A549 (cell line): ENCODE results near the gene ITGA5. TPM values are rescaled to one million over a fixed set of nuclear protein-coding genes. Genes with fewer than 3 reads are reported as not detected.

Experiments used
- ATAC-seq, 2 experiments: fragments of 200-7000 bp in 1 of 2; fragments of >200 bp in 1 of 2; cut with Nextera tagmentation in 1 of 2; cut with Tn5 transposase in 1 of 2; 3 replicates each; pipeline versions ENCODE4 v1.8.0 to v1.9.1; 2018 to 2020; ENCODE audit warnings: mild to moderate bottlenecking in 1 of 2, moderate library complexity in 1 of 2
- CTCF ChIA-PET: fragments of 300-600 bp; sonication (Branson Sonifier 250); formaldehyde crosslinking; extraction: SDS; loops from one replicate; lab custom pipeline; 2021; ENCODE audit warnings: antibody characterized with exemption, inconsistent platforms; lab: Yijun Ruan, JAX
- POLR2A ChIA-PET: fragments of 350-600 bp; formaldehyde crosslinking; extraction: SDS; loops from one replicate; lab custom pipeline; 2021; ENCODE audit warnings: antibody characterized with exemption, inconsistent platforms; lab: Yijun Ruan, JAX
- DNase-seq, 2 experiments: peaks; one replicate each; pipeline versions ENCODE4 v3.0.0 to v3.0.0-alpha.2; 2011 to 2016; ENCODE audit warnings: low read depth in 1 of 2, low spot score in 1 of 2
- FAIRE-seq: peaks from 2 replicates; lab custom pipeline; 2011; peaks lifted over from hg19 to GRCh38; lab: Jason Lieb, UNC
- H3K27ac ChIP-seq, 2 experiments: fragments of >200 bp; sonication (Bioruptor Twin); formaldehyde crosslinking; 3 replicates each; pipeline ENCODE4 v1.5.1; 2016 to 2017
- H3K4me1 ChIP-seq: fragments of >200 bp; sonication (Bioruptor Twin); formaldehyde crosslinking; 3 replicates; pipeline ENCODE4 v1.6.1; 2016
- H3K4me2 ChIP-seq: fragments of >200 bp; sonication (Bioruptor Twin); formaldehyde crosslinking; 3 replicates; pipeline ENCODE4 v1.6.1; 2016
- H3K4me3 ChIP-seq: fragments of >200 bp; sonication (Bioruptor Twin); formaldehyde crosslinking; 3 replicates; pipeline ENCODE4 v1.5.1; 2016
- H3K9me3 ChIP-seq: fragments of >200 bp; sonication (Bioruptor Twin); formaldehyde crosslinking; 3 replicates; pipeline ENCODE4 v1.6.1; 2016
- BCL3 ChIP-seq: fragments of >200 bp; sonication (Bioruptor Twin); formaldehyde crosslinking; IDR thresholded peaks from 3 replicates; pipeline ENCODE4 v1.6.1; 2016
- CHD2 ChIP-seq: fragments of 150-350 bp; IDR thresholded peaks from 2 replicates; pipeline ENCODE4 v1.6.1; 2014; ENCODE audit warnings: low read length; ENCODE audit not compliant: partially characterized antibody
- EHF ChIP-seq: fragments of 250-450 bp; sonication (Bioruptor Pico); IDR thresholded peaks from 2 replicates; pipeline ENCODE4 v1.5.0; 2020; ENCODE audit warnings: mild to moderate bottlenecking
- ELK1 ChIP-seq: fragments of 150-350 bp; IDR thresholded peaks from 2 replicates; pipeline ENCODE4 v1.6.1; 2014; ENCODE audit warnings: low read depth, mild to moderate bottlenecking, low read length
- FOSL2 ChIP-seq, 2 experiments: fragments of 450-650 bp in 1 of 2; fragments of >200 bp in 1 of 2; sonication (Bioruptor Twin) in 1 of 2; formaldehyde crosslinking; IDR thresholded peaks; 2 replicates each; pipeline versions ENCODE4 v1.5.0 to v1.6.1; 2016 to 2020; ENCODE audit warnings: mild to moderate bottlenecking in 1 of 2, moderate library complexity in 1 of 2
- GATA3 ChIP-seq: IDR thresholded peaks from 2 replicates; pipeline ENCODE4 v1.6.1; 2012; ENCODE audit warnings: borderline replicate concordance
- HOXB13 ChIP-seq: fragments of 250-450 bp; sonication (Bioruptor Pico); IDR thresholded peaks from 2 replicates; pipeline ENCODE4 v1.5.0; 2020; ENCODE audit warnings: low read depth, mild to moderate bottlenecking, moderate library complexity
- HOXB5 ChIP-seq: fragments of 250-450 bp; sonication (Bioruptor Pico); IDR thresholded peaks from 2 replicates; pipeline ENCODE4 v1.5.0; 2020; ENCODE audit warnings: mild to moderate bottlenecking, moderate library complexity
- JUNB ChIP-seq: fragments of >200 bp; sonication (Bioruptor Twin); formaldehyde crosslinking; IDR thresholded peaks from 2 replicates; pipeline ENCODE4 v1.6.1; 2016
- KDM1A ChIP-seq: fragments of 200-600 bp; sonication (generic); IDR thresholded peaks from 2 replicates; pipeline ENCODE4 v1.6.1; 2016; ENCODE audit warnings: low read depth, mild to moderate bottlenecking
- MAFK ChIP-seq: fragments of 450-650 bp; IDR thresholded peaks from 2 replicates; pipeline ENCODE4 v1.6.1; 2014; ENCODE audit not compliant: partially characterized antibody
- NPAS2 ChIP-seq: fragments of 250-450 bp; sonication (Bioruptor Pico); IDR thresholded peaks from 2 replicates; pipeline ENCODE4 v1.8.0; 2022; ENCODE audit warnings: mild to moderate bottlenecking, moderate library complexity, borderline replicate concordance
- RARB ChIP-seq: fragments of 250-450 bp; sonication (Bioruptor Pico); IDR thresholded peaks from 2 replicates; pipeline ENCODE4 v1.8.0; 2021; ENCODE audit warnings: mild to moderate bottlenecking, moderate library complexity
- REST ChIP-seq: fragments of 200-600 bp; sonication (generic); IDR thresholded peaks from 2 replicates; pipeline ENCODE4 v1.6.1; 2016; ENCODE audit warnings: antibody characterized with exemption, mild to moderate bottlenecking, moderate library complexity
- RFX5 ChIP-seq: fragments of 450-650 bp; IDR thresholded peaks from 2 replicates; pipeline ENCODE4 v1.7.1; 2014; ENCODE audit warnings: antibody characterized with exemption, mild to moderate bottlenecking, moderate library complexity
- RNF2 ChIP-seq: fragments of 200-600 bp; sonication (generic); IDR thresholded peaks from 2 replicates; pipeline ENCODE4 v1.6.1; 2016; ENCODE audit warnings: low read depth, mild to moderate bottlenecking, antibody characterized with exemption, moderate library complexity, borderline replicate concordance
- TFCP2L1 ChIP-seq: fragments of 250-450 bp; sonication (Bioruptor Pico); IDR thresholded peaks from 2 replicates; pipeline ENCODE4 v1.5.0; 2021; ENCODE audit warnings: mild to moderate bottlenecking
- TP53 ChIP-seq: fragments of 250-450 bp; sonication (Bioruptor Pico); IDR thresholded peaks from 2 replicates; pipeline ENCODE4 v1.5.0; 2021; ENCODE audit warnings: mild to moderate bottlenecking, moderate library complexity
- ZNF302 ChIP-seq: fragments of 250-450 bp; sonication (Bioruptor Pico); IDR thresholded peaks from 2 replicates; pipeline ENCODE4 v1.9.0; 2021; ENCODE audit warnings: inconsistent platforms, mild to moderate bottlenecking, moderate library complexity
- WGBS: methylation state at CpG from one replicate; pipeline ENCODE4 v1.1.6; 2017; ENCODE audit errors: missing lambda C conversion rate; 5-methylcytosine and 5-hydroxymethylcytosine counted together
- polyA plus RNA-seq, 4 experiments: library from polyadenylated mRNA; depleted of rRNA in 3 of 4; stranded (reverse); fragments of >200 nt; fragmentation: RNase III in 1 of 4; extraction: RNeasy Plus Mini Kit Qiagen cat#74134 plus additional on column Dnase treatment in 1 of 4; gene quantifications; 2 replicates in 3 of 4; 3 replicates in 1 of 4; pipeline ENCODE4 v1.2.3, GENCODE V29; 2011 to 2017

The ITGA5 gene
- polyA plus RNA-seq, 2 of the 4 experiments (the other 2 are of a cell fraction), result 27.2 to 31.7 TPM

- TF ChIP-seq ELK1, result no peak
- no peak for TF ChIP-seq MAFK
- TF ChIP-seq, all 56 proteins: peak for 0
These were observed 25.3 kb downstream of the ITGA5 start (continued) for GRCh38 chr12:54393743-54394142.

GRCh38 chr12:54393207-54393609, 25.9 kb downstream of the ITGA5 start:
- ChIA-PET CTCF (interaction anchor here (0.6 to 4.1 kb wide), 26 partner anchors 9 to 83 kb away, joined by 3 to 64 read pairs (median 5); partner anchors contain the start of genes ITGA5 and ZNF385A), POLR2A (no interaction called here)
- Histone ChIP-seq H3K9me3 (no peaks in the 10 kb centered on the region), H3K4me2 (no peak overlapping the region), H3K27ac (no peak overlapping the region), H3K4me3 (no peak overlapping the region), H3K4me1 (peaks cover 10% of the 10 kb centered on the region; the same call in 2 of the 3 replicates)
- no peak for ATAC-seq
- 84% methylated on average over 6 of the region's 6 CpGs for WGBS
- FAIRE-seq, result no peak
- no peak for DNase-seq
- no peak for TF ChIP-seq EHF
- no peak for TF ChIP-seq NPAS2 (CRISPR knock-in tag)
- no peak for TF ChIP-seq HOXB13 (CRISPR knock-in tag)
- TF ChIP-seq ZNF302 (CRISPR knock-in tag), result no peak
- no peak for TF ChIP-seq REST
- no peak for TF ChIP-seq CHD2
- no peak for TF ChIP-seq TP53 (CRISPR knock-in tag)
- no peak for TF ChIP-seq RARB (CRISPR knock-in tag)
- no peak for TF ChIP-seq ELK1
- TF ChIP-seq KDM1A, result no peak
- TF ChIP-seq BCL3, result no peak
- TF ChIP-seq JUNB, result no peak
- TF ChIP-seq, all 56 proteins: peak for 0

- CTCF ChIA-PET, result interaction anchor here (0.6 to 4.1 kb wide), 28 partner anchors 8 to 57 kb away, joined by 3 to 64 read pairs (median 5); partner anchors contain the start of genes ITGA5 and ZNF385A
- 82% methylated on average over 8 of the region's 8 CpGs for WGBS
- no peak for DNase-seq
- Histone ChIP-seq H3K4me3 (no peak overlapping the region), H3K27ac (no peak overlapping the region), H3K9me3 (no peaks in the 10 kb centered on the region), H3K4me1 (peaks cover 10% of the 10 kb centered on the region; the same call in 2 of the 3 replicates), H3K4me2 (no peak overlapping the region)
- ATAC-seq, result no peak
- no peak for FAIRE-seq
- POLR2A ChIA-PET, result no interaction called here
- TF ChIP-seq GATA3 (no peak), RFX5 (no peak), TFCP2L1 (no peak), FOSL2 (IDR thresholded peaks at IDR 0.05) (no peak), FOSL2 (CRISPR knock-in tag; IDR thresholded peaks at IDR 0.05) (no peak), RNF2 (no peak), REST (no peak), HOXB5 (CRISPR knock-in tag) (no peak)
These were observed 26.4 kb downstream of the ITGA5 start for GRCh38 chr12:54392485-54393206.
